ENCODE results near the gene MEF2B.

DNA sequence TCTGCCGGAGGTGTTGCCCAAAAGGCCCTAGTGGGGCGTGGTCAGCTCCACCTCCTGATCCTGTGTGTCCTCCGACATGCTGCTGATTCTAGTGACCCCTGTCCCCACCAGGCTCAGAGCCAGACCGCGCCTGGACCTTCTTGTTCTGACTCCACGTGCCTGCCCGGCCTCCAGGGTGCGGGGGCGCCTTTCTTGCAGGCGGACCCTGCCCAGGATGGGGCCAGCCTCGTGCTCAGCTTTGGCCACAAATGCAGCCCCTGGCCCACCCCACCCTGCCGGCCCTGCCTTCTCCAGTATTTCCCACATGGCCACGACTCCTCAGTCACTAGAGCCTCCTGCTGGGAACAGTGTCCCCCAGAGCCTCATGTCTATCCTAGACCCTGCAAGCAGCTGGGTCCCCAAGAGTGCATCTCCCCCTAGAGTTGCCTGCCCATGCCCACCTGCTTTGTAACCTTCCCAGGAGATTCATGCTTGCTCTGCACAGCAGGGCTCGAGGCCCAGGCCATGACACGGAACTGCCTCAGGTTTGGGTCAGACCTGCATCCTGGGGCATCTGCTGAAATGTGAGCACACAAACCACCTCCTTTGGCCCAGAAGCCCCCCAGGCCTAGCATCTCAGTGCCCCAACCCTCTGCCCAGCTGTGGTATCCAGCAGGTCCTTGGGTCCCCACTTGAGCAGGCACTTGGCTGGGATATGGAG is 58.8 kb downstream of the MEF2B start:
- TF ChIP-seq POLR2A (IDR thresholded peaks at IDR 0.05): no peak
- TF ChIP-seq, protein P1, sequence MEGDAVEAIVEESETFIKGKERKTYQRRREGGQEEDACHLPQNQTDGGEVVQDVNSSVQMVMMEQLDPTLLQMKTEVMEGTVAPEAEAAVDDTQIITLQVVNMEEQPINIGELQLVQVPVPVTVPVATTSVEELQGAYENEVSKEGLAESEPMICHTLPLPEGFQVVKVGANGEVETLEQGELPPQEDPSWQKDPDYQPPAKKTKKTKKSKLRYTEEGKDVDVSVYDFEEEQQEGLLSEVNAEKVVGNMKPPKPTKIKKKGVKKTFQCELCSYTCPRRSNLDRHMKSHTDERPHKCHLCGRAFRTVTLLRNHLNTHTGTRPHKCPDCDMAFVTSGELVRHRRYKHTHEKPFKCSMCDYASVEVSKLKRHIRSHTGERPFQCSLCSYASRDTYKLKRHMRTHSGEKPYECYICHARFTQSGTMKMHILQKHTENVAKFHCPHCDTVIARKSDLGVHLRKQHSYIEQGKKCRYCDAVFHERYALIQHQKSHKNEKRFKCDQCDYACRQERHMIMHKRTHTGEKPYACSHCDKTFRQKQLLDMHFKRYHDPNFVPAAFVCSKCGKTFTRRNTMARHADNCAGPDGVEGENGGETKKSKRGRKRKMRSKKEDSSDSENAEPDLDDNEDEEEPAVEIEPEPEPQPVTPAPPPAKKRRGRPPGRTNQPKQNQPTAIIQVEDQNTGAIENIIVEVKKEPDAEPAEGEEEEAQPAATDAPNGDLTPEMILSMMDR (IDR thresholded peaks at IDR 0.05): no peak

Measured in adrenal gland (tissue), 5 donors.